NB4 (cell line): ENCODE results near the gene CYBB.
A peak's percentile ranks its signal among the peaks of the same experiment; 100 is the strongest.

Experiments used
- DNase-seq: peaks from one replicate; pipeline ENCODE4 v3.0.0; 2010; ENCODE audit warnings: low read depth
- H3K4me3 ChIP-seq: one replicate; pipeline ENCODE4 v1.5.1; 2011; ENCODE audit warnings: mild to moderate bottlenecking, low read depth, low read length, moderate library complexity
- MYC ChIP-seq: IDR thresholded peaks from 2 replicates; pipeline ENCODE4 v1.6.1; 2011; ENCODE audit warnings: low read depth, low read length
- POLR2A ChIP-seq: IDR thresholded peaks from 2 replicates; pipeline ENCODE4 v1.6.1; 2011; ENCODE audit warnings: mild to moderate bottlenecking; ENCODE audit not compliant: insufficient read length; ENCODE audit errors: extremely low read depth
- TF ChIP-seq, protein P1 (sequence below): IDR thresholded peaks from 2 replicates; pipeline ENCODE4 v1.6.1; 2011; ENCODE audit warnings: low read depth, low read length
- TF ChIP-seq, protein P2 (sequence below): IDR thresholded peaks from one replicate; pipeline ENCODE4 v1.5.1; 2012; ENCODE audit warnings: low read depth, low read length

The CYBB gene

DNA sequence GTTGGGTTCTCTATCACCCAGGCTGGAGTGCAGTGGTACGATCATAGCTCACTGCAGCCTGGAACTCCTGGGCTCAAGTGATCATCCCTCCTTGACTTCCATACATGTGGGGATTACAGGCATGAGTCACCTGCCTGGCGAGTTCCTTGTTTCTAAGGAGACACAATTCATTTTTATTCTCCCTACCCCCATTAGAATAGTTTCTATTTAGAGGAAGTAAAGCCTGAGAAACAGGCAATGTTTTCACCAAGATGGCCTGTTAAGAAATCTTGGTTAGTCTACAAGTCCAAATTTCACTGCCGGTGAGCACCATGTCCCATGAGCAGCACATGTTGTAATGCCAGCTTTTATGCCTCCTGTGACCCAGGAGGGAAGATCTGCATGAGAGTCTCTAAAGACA, 5.7 kb downstream of the CYBB start:
- DNase-seq = peak; percentile 87
- peak overlapping the region; percentile 40 for H3K4me3 ChIP-seq
- TF ChIP-seq, protein P1, sequence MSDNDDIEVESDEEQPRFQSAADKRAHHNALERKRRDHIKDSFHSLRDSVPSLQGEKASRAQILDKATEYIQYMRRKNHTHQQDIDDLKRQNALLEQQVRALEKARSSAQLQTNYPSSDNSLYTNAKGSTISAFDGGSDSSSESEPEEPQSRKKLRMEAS = peak; percentile 32
- TF ChIP-seq MYC = peak; percentile 28
- TF ChIP-seq POLR2A = no peak
- TF ChIP-seq, protein P2, sequence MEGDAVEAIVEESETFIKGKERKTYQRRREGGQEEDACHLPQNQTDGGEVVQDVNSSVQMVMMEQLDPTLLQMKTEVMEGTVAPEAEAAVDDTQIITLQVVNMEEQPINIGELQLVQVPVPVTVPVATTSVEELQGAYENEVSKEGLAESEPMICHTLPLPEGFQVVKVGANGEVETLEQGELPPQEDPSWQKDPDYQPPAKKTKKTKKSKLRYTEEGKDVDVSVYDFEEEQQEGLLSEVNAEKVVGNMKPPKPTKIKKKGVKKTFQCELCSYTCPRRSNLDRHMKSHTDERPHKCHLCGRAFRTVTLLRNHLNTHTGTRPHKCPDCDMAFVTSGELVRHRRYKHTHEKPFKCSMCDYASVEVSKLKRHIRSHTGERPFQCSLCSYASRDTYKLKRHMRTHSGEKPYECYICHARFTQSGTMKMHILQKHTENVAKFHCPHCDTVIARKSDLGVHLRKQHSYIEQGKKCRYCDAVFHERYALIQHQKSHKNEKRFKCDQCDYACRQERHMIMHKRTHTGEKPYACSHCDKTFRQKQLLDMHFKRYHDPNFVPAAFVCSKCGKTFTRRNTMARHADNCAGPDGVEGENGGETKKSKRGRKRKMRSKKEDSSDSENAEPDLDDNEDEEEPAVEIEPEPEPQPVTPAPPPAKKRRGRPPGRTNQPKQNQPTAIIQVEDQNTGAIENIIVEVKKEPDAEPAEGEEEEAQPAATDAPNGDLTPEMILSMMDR = no peak

DNA sequence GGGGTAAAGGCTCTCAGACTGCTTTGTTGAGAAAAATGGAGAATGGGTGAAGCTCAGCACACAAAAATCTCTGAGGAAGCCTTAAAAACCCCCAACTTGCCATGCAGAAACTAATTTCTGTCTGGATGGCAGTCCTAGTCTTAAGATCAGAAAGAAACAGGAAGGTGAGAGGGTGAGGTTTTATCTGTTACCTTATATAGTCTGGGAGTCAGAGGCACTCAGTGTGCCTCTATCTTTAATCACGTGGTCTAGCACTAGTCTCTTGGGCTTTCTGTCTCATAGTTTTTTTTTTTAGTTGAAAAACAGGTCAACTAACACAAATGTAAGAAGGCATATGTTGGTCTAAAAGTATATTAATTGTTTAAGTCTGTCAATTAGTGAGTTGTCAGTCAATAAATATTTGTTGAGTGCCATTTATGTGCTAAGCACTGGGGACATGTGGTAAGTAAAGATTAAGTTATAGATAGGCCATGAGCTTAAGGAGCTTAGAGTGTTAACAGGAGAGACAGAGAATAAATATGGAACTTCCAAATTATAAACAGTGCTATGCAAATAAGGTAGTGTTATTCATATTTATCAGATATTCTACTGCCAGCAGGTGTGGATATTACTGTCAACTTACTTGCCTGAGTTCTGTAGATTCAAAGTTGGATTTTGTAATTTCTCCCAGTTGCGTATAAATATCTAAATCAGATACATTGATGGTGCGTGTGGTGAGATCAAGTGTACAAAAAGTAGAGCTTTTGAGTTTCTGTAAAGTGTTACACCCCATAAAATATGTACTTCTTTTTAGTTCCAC, 7.0 kb downstream of the CYBB start:
- H3K4me3 ChIP-seq = peak overlapping the region; percentile 40
- DNase-seq = peak; percentile 64
- TF ChIP-seq, protein P1 = peak; percentile 78
- no peak for TF ChIP-seq MYC

DNA sequence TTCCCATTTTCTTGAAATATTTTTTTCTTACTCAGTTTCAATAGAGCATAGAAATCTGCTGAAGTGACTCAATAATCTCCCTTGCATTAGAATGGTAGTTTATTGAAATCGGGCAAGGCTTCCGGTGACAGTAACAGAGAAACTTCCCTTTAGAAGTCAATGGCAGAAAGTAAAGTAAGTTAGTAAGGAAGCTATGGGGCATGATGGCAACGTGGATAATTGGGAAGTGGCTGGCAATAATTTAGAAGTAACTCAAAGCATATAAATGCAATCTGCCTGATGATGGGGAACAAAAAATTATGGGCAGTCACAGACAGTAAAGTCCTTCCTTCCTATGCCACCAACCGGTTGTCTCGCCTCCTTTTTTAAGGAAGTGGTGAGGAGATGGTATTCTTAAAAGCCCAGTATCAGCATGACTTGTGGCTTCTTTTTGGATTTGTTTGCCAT, 7.6 kb downstream of the CYBB start:
- peak; percentile 77 for DNase-seq
- TF ChIP-seq, protein P2 = no peak
- TF ChIP-seq POLR2A = no peak
- TF ChIP-seq, protein P1 = no peak
- TF ChIP-seq MYC = no peak
- peak overlapping the region; percentile 0 for H3K4me3 ChIP-seq

DNA sequence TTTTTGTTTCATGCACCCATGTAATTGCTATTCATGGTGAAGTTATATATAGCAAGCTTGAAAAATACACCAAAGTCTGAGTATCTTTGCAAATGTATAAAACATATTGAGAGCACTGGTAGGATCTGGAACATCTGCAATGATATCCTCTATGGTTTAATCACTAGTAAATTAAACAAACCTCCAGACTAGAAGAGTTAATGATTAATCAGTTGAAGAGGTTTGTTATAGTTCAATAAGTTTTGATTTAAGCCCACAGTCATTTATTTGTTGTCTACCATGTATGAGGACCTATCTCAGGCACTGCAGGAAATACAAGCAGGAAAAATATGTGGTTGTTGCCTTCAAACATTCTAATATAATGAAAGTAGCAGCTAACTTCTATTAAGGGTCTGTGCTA, 16.5 kb downstream of the CYBB start:
- DNase-seq = no peak
- no peak for TF ChIP-seq MYC
- TF ChIP-seq, protein P2 = no peak
- TF ChIP-seq POLR2A = no peak
- TF ChIP-seq, protein P1 = no peak

DNA sequence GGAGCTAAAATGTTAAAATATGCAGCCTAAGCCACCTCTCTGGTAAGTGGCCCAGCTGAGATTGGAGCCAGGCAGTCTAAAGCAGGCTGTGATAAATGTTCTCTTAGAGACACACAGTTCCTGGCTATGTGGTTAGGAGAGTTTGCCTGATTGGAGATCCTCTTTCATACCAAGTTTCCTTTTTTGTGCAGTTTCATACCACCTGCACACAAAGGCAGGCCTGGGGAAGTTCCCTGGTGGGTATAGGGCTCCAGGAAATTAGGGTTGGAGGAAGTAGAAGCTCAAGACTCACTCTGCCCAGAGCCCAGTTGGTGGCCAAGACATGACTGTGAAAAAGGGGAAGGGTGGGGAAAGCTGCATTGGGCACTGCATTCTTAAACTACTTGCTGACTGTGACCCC, 16.9 kb downstream of the CYBB start:
- TF ChIP-seq MYC = 0 out of 2 replicates have a peak, but pooled peaks have one; percentile 41
- no peak for TF ChIP-seq POLR2A
- H3K4me3 ChIP-seq = no peak overlapping the region
- DNase-seq = peak; percentile 88

More for the DNA sequence above, 16.5 kb downstream of the CYBB start:
- no peak overlapping the region for H3K4me3 ChIP-seq

DNA sequence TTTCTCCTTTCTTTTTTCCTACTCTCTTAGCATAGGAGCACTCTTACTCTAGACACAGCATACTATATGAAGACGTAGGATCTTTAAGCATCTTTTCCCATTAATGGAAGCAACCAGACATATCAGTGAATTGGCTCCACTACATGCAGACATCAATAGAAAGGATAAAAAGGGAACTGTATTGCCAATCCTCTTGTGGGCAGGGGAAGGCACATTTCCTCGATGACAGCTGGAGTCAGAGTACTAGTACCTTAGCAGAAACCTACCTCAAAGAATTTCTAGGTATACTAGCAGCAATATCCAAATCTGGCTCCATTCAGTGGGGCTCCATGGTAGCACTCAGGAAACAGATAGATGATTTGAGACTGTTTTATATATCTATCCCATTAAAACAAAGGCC, 20.1 kb downstream of the CYBB start:
- TF ChIP-seq, protein P2 = no peak
- TF ChIP-seq POLR2A = no peak
- TF ChIP-seq, protein P1 = no peak
- TF ChIP-seq MYC = no peak
- peak; percentile 21 for DNase-seq
- no peak overlapping the region for H3K4me3 ChIP-seq
